Mucosa of descending colon (tissue), 3 donors: Measurements from ENCODE around the gene CCDC167. TPM values are rescaled to one million over a fixed set of nuclear protein-coding genes. Genes with fewer than 3 reads are reported as not detected.

Experiments
- ATAC-seq: fragments of 200-7000 bp; cut with Tn5 transposase; one replicate; pipeline ENCODE4 v1.9.1; 2020; ENCODE audit warnings: mild to moderate bottlenecking, moderate library complexity
- DNase-seq, 3 donors: peaks; one replicate each; pipeline ENCODE4 v3.0.0-alpha.2; 2020
- H3K36me3 ChIP-seq: fragments of 200-600 bp; one replicate; pipeline ENCODE4 v1.8.0; 2021; ENCODE audit warnings: low read depth, mild to moderate bottlenecking
- H3K4me1 ChIP-seq: fragments of 200-600 bp; one replicate; pipeline ENCODE4 v1.8.0; 2021; ENCODE audit warnings: low read depth, mild to moderate bottlenecking
- H3K4me3 ChIP-seq: fragments of 200-600 bp; one replicate; pipeline ENCODE4 v1.8.0; 2021; ENCODE audit warnings: mild to moderate bottlenecking
- H3K9me3 ChIP-seq: fragments of 200-600 bp; one replicate; pipeline ENCODE4 v1.8.0; 2021; ENCODE audit warnings: mild to moderate bottlenecking
- intact Hi-C, 2 donors: fragments of 100-400 bp; cut with DNase I in 1 of 2; cut with micrococcal nuclease in 1 of 2; formaldehyde crosslinking; loops; one replicate each; pipeline versions ENCODE4 v1.11.0 to v1.11.1; 2022; cut with DNase I, micrococcal nuclease
- total RNA-seq, 3 donors: library from RNA; stranded (reverse); fragmentation: NEBNext Ultra II Directional in 2 of 3; extraction: Animal tissue kit (Norgen Biotek cat#: 25700) in 2 of 3; gene quantifications; one replicate each; pipeline versions ENCODE4 v1.2.1 to v1.2.4, GENCODE V29; 2021 to 2023
- TF ChIP-seq, protein P1 (sequence below): fragments of 200-600 bp; IDR thresholded peaks from one replicate; pipeline ENCODE4 v1.8.0; 2022; ENCODE audit warnings: antibody characterized with exemption, mild to moderate bottlenecking
- donor health status: DM: no; HTN: no; CAD: no; lungs with moderate emphysema.
- donor health status: DM: no; HTN: no; CAD: no.
- donor health status: DM: no; HTN: yes; CAD: no.

CCDC167 gene
- total RNA-seq, 3 donors from 2014 or later, result 5.4 to 13.4 (median 12.1) TPM

DNA sequence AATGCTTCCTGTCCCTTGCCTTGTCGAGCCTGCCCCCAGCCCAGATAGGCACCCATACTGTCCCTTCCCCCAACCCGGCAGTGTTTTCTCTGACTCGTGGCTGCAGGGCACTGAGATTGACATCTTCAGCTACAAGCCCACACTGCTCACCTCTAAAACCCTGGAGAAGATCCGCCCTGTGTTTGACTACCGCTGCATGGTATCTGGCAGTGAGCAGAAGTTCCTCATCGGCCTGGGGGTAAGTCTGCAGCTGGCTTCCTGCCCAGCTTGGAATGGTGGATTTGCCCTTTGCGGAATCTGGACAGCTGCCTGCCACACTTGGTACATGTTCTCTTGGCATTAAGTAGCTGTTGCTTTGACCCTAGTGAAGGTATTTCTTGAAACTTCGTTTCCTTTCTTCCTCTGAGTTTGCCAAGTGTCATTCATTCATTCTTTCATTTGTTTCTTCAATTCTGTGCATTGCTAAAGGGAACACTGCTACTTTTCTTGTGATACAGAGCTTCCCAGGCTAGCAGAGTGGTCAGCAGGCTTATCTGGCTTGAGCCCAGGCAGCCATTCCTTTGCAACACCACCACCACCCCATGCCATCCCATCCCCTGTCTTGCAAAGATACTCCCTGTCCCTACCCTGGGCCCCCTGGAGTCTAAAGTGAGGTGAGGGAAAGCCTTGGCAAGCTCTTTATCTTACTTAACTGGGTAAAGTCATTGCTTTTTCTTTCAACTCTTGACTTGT is 26.2 kb downstream of the CCDC167 start:
- DNase-seq (no peak), ATAC-seq (no peak)
- Histone ChIP-seq H3K4me3 (no peak overlapping the region), H3K9me3 (no peaks in the 10 kb centered on the region), H3K36me3 (no peaks in the 10 kb centered on the region), H3K4me1 (no peaks in the 10 kb centered on the region)
- TF ChIP-seq, protein P1, sequence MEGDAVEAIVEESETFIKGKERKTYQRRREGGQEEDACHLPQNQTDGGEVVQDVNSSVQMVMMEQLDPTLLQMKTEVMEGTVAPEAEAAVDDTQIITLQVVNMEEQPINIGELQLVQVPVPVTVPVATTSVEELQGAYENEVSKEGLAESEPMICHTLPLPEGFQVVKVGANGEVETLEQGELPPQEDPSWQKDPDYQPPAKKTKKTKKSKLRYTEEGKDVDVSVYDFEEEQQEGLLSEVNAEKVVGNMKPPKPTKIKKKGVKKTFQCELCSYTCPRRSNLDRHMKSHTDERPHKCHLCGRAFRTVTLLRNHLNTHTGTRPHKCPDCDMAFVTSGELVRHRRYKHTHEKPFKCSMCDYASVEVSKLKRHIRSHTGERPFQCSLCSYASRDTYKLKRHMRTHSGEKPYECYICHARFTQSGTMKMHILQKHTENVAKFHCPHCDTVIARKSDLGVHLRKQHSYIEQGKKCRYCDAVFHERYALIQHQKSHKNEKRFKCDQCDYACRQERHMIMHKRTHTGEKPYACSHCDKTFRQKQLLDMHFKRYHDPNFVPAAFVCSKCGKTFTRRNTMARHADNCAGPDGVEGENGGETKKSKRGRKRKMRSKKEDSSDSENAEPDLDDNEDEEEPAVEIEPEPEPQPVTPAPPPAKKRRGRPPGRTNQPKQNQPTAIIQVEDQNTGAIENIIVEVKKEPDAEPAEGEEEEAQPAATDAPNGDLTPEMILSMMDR, result no peak
- intact Hi-C loops, result no loop called here

DNA sequence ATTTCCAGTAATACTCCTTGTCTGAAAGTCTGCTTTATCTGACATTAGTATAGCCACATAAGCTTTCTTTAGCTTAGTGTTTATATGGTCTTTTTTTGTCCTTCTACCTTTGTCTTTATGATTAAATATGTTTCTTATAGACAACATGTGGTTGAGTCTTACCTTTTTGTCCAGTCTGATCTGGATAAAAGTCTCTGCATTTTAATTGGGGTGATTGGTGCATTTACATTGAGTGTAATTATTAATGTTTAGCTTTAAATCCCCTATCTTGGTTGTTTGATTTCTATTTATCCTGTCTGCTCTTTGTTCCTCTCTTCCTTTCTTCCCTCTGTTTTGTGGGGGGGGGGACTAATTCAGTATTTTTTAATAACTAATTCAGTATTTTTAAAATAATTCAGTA is 32.0 kb downstream of the CCDC167 start:
- intact Hi-C loops, result no loop called here

DNA sequence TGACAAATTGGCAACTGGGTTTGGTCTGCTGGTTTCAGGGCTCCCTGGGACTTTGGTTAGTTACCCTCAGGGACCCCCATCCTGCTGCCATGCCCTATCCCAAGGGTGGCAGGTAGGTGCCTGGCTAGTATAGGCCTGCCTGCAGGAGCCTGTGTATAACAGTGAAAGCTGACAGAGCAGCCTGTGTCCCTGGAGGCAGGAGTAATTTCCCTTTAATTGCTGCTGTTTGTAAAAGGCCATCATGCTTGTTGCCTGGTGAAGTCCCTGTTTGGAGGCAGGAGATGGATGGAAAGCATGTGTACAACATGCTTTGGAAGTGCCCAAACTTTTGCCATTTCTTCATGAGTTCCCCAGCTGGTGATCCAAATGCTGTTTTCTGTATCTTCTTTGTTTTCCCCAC is 36.6 kb downstream of the CCDC167 start:
- TF ChIP-seq, protein P1, result no peak
- no peaks in the 10 kb centered on the region for H3K9me3 ChIP-seq
- DNase-seq (no peak), ATAC-seq (no peak)
- H3K36me3 ChIP-seq, result no peaks in the 10 kb centered on the region
- H3K4me3 ChIP-seq, result no peak overlapping the region
- H3K4me1 ChIP-seq, result no peaks in the 10 kb centered on the region
- intact Hi-C loops, result no loop called here

More for the DNA sequence above, 32.0 kb downstream of the CCDC167 start:
- DNase-seq (no peak), ATAC-seq (no peak)
- no peaks in the 10 kb centered on the region for H3K36me3 ChIP-seq
- H3K4me3 ChIP-seq, result no peak overlapping the region
- TF ChIP-seq, protein P1, result no peak
- no peaks in the 10 kb centered on the region for H3K4me1 ChIP-seq
- no peaks in the 10 kb centered on the region for H3K9me3 ChIP-seq

DNA sequence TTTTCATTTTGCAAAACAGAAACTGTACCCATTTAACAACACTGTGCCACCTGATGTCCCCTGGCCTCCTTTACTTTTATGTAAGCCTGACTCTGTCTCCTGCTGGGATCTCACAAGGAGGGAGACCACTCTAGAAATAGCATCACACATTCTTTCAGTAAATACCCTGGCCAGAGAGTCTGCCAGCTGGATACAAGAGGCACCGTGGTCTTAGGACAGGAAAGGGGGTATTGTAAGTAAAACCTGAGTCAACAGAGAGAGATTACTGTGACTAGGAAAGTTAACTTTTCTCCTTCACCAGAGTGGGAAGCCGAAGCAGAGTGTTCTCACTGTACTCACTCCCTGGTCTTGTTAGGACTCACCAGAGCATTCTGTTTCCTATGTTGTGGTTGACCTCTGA is 38.9 kb downstream of the CCDC167 start:
- ATAC-seq, result no peak
- Histone ChIP-seq H3K36me3 (no peaks in the 10 kb centered on the region), H3K4me1 (no peaks in the 10 kb centered on the region), H3K4me3 (no peak overlapping the region), H3K9me3 (no peaks in the 10 kb centered on the region)
- intact Hi-C loops, result no loop called here
- DNase-seq, result no peak
- TF ChIP-seq, protein P1, result no peak

DNA sequence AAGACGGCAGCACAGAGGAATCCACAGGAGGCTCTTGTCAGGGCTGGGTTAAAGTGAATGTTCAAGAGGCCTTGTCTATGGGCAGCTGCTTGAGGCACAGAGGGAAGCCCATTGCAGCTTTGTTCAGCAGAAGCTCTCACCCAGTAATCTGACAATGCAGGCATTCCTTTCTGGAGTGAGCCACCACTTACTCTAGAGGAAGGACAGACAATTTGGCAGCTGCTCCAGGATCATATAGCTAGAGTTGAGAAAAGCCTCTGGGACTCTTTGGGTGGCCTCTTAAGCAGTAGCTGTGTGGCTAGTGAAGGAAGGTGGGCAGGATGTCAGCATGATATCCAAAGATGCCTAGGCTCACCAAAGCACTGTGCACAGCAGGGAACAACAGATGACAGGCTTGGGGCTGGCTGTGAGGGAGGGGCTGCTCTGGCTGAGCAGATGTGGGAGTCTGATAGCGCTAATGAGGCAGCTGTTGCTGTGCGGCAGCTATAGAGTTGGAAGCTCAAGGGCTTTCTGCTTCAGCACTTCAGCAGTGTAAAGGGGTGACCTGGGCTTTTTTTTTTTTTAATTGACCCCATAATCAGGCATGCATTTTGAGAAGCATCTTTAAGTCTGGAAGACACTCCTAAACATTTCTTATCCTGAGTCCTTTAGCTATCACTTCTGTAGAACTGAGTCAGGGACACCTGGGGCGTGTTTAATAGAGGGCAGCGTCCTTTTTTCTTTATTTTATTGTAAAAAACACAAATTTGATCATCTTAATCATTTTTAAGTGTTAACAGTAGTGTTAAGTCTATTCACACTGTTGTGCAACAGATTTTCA is 39.5 kb downstream of the CCDC167 start:
- Histone ChIP-seq H3K9me3 (no peaks in the 10 kb centered on the region), H3K4me3 (no peak overlapping the region), H3K36me3 (no peaks in the 10 kb centered on the region), H3K4me1 (no peaks in the 10 kb centered on the region)
- intact Hi-C loops, result no loop called here
- ATAC-seq, result no peak
- TF ChIP-seq, protein P1, result no peak
- DNase-seq, result no peak
